Large intestine (tissue), 3 donors: ENCODE data around the gene LRRC47. TPM values are rescaled to one million over a fixed set of nuclear protein-coding genes. Genes with fewer than 3 reads are reported as not detected.
"Not testable (repeated sequence)": the region's sequence is repeated elsewhere in the genome, so short reads cannot be mapped to it uniquely, and the experiment has no call there.

ENCODE experiments used
- DNase-seq, 2 donors: peaks; one replicate each; pipeline versions ENCODE4 v3.0.0 to v3.0.0-alpha.2; 2013
- H3K27ac ChIP-seq: one replicate; pipeline ENCODE4 v1.5.1; 2013; ENCODE audit warnings: low read length
- H3K27me3 ChIP-seq: 2 replicates; pipeline ENCODE4 v1.6.1; 2013; ENCODE audit warnings: low read length; ENCODE audit not compliant: control insufficient read depth, insufficient read depth
- H3K36me3 ChIP-seq: 2 replicates; pipeline ENCODE4 v1.6.1; 2013; ENCODE audit warnings: low read length; ENCODE audit not compliant: control insufficient read depth, insufficient read depth
- H3K4me1 ChIP-seq: one replicate; pipeline ENCODE4 v1.6.1; 2013; ENCODE audit warnings: low read length; ENCODE audit not compliant: control insufficient read depth, insufficient read depth
- H3K4me3 ChIP-seq: one replicate; pipeline ENCODE4 v1.5.1; 2013; ENCODE audit warnings: low read length
- H3K9me3 ChIP-seq: one replicate; pipeline ENCODE4 v1.6.1; 2013; ENCODE audit warnings: mild to moderate bottlenecking, low read depth, low read length, moderate library complexity; ENCODE audit not compliant: control insufficient read depth
- WGBS: methylation state at CpG from one replicate; pipeline ENCODE4 v1.1.5; 2013; ENCODE audit warnings: low lambda C conversion rate; ENCODE audit not compliant: insufficient coverage; 5-methylcytosine and 5-hydroxymethylcytosine counted together
- polyA plus RNA-seq: library from polyadenylated mRNA; unstranded; fragments of 120-200 nt; gene quantifications from one replicate; pipeline ENCODE4 v1.2.1, GENCODE V29; 2013

The LRRC47 gene
- polyA plus RNA-seq, 1 donor = 47.9 TPM

DNA sequence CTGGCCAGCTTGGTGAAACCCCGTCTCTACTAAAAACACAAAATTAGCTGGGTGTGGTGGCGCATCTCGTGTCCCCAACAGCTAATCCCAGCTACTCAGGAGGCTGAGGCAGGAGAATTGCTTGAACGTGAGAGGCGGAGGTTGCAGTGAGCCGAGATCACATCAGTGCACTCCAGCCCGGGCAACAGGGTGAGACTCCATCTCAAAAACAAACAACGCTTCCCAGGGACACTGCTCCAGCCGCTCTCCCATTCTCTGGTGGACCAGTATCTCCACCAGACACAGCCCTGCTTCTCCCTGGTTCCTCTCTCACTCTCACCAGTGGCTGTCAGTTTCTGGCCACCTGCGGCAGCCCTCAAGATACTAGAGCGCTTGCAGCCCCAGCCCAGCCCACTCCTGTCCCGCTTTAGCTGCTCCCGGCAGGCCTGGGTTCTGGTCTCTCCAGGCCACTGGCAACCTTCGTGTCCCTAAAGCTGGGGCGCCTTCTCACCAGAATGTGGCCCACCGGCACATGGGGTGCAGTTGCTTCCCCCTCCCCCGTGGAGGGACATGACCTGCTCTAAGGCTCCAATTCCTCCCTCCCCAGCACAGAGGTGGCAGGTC lies 20.9 kb upstream of the LRRC47 start:
- no CpG with 5 or more reads among the region's 17 CpGs for WGBS
- DNase-seq = no peak
- Histone ChIP-seq H3K27me3 (no peaks in the 10 kb centered on the region), H3K4me3 (no peak overlapping the region), H3K4me1 (no peaks in the 10 kb centered on the region), H3K27ac (no peak overlapping the region), H3K9me3 (no peaks in the 10 kb centered on the region), H3K36me3 (peaks cover 49% of the 10 kb centered on the region)

DNA sequence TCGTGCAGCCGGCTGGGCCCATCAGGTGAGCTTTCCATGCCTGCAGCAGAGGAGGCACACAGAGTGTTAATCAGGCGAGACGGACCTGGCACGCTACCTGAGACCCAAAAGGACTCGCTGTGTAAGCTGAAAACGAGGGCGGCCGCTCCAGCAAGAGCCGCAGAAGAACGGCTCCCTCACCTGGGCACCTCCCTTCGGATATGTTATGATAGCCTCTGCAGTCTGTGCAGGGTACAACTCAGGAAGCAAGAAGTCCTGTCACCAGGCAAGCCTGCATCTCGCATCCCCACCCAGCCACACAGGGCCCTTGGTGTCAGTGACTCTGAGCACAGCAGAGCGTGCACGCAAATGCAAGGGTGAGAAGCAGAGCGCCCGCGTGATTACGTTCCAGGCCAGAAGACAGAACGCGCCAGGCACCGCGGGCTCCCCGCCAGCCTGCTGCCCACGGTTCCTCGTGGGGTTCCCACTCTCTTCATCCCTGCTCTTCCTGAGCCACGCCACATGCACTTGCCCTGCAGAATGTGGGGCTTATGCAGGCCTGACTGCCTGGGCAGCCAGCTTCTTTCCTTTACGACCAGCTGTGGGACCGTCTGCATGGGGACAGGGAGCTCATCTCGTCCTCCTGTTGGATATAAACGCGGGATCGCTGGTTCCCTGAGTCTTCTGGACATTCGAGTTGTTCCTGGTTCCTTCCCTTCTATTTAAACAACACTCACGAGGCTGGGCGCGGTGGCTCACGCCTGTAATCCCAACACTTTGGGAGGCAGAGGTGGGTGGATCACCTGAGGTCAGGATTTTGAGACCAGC lies 20.2 kb upstream of the LRRC47 start:
- peaks cover 42% of the 10 kb centered on the region for H3K36me3 ChIP-seq
- no peak overlapping the region for H3K27ac ChIP-seq
- no peaks in the 10 kb centered on the region for H3K4me1 ChIP-seq
- H3K27me3 ChIP-seq = no peaks in the 10 kb centered on the region
- H3K4me3 ChIP-seq = no peak overlapping the region
- DNase-seq = no peak
- no CpG with 5 or more reads among the region's 38 CpGs for WGBS
- no peaks in the 10 kb centered on the region for H3K9me3 ChIP-seq

DNA sequence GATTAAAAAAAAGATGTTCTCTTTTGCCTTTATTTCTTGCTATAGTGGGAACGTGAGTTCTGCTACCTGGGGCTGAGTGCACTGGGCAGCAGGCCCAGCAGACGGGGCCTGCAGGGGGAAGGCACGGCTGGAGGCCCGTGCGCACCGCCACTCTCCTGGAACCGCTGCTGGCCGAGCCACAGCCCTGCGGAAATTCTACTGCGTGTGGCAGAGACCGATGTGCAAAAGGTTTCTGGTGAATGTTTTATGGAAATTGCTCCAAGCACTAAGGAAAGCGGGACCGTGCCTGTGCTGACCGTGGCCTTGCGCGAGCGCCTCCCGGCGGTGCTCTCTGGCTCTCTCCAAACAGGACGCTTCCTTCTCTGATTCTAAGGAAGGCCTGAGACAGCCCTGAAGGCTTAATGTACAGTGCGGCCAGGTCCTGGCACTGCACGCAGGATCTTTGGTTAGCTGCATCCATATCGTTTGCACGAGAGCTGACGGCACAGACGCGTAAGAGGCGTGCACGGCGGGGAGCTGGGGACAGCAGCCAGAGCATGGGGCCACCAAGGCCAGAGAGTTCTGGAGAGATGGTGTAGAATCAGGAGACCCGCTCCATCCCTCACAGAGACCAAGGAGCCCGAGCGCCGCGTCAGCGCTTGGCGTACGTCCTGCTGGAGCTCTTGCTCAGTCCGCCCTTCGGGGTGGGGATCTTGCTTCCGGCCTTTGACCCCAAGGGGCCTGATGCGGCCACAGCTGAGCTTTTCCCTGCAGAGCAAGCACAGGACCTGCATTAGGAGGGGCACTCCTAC lies 18.7 kb upstream of the LRRC47 start:
- no peak for DNase-seq
- Histone ChIP-seq H3K4me3 (no peak overlapping the region), H3K27ac (no peak overlapping the region), H3K9me3 (no peaks in the 10 kb centered on the region), H3K27me3 (no peaks in the 10 kb centered on the region), H3K36me3 (peaks cover 27% of the 10 kb centered on the region), H3K4me1 (no peaks in the 10 kb centered on the region)
- WGBS = 86% methylated on average over 2 of the region's 42 CpGs

DNA sequence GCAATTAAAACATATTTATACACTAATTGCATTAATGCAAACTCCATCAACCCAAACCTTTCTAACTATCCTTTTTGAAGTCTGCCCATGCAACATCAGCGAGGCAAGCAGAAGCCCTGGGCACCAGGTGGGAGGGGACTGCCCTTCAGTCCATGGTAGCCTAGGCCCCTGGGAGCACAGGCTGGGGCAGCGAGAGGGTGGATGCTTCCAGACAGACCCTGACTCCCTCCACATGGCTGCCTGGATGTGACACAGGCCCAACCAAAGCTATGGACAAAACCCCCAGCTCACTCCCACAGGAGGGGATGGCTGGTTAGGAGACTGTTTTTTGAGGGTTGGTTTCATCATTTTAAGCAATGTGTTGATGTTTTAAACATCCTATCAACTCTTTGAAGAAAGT lies 17.8 kb upstream of the LRRC47 start:
- H3K27ac ChIP-seq = no peak overlapping the region
- H3K27me3 ChIP-seq = no peaks in the 10 kb centered on the region
- DNase-seq = no peak
- WGBS = no CpG with 5 or more reads among the region's 2 CpGs
- H3K9me3 ChIP-seq = no peaks in the 10 kb centered on the region
- H3K4me1 ChIP-seq = no peaks in the 10 kb centered on the region
- peaks cover 20% of the 10 kb centered on the region for H3K36me3 ChIP-seq
- H3K4me3 ChIP-seq = no peak overlapping the region

DNA sequence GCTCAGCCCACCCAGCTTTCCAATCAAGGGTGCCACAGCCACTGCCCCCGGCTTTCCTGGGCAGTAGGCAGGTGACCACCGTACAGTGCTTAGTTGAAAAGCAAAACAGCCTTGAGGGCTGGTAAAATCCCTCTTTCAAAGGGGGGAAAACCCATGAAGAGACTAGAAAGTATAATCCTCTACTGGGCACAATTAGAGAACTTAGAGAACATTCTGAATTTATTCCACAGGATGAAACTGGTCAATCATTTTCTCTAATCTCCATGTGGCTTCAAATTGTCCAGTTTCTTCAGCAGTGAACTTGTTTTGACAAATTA lies 15.3 kb upstream of the LRRC47 start:
- no peak for DNase-seq
- H3K4me3 ChIP-seq = no peak overlapping the region
- H3K4me1 ChIP-seq = no peaks in the 10 kb centered on the region
- no peaks in the 10 kb centered on the region for H3K9me3 ChIP-seq
- no peaks in the 10 kb centered on the region for H3K27me3 ChIP-seq
- 60% methylated on average over 1 of the region's 2 CpGs for whole genome bisulfite sequencing
- peaks cover 15% of the 10 kb centered on the region for H3K36me3 ChIP-seq
- no peak overlapping the region for H3K27ac ChIP-seq

DNA sequence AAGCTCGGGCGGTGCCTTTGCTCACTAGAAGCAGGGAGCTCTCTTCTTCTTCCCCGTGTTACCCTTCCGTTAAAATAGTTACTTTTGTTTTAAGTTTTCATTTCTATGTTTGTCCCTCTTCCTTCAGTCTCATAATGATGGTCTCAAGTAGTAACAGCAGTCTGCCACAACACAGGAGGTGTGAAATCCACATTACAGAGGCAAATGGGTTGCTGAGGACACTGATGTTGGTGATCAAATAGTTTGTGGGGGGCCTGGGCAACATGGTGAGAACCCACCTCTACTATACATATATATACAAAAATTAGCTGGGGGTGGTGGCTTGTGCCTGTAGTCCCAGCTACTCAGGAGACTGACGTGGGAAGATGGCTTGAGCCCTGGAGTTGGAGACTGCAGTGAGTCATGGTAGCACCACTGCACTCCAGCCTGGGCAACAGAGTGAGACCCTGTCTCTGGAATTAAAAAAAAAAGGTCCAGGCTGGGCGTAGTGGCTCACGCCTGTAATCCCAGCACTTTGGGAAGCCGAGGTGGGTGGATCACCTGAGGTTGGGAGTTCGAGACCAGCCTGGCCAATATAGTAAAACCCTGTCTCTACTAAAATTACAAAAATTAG lies 14.0 kb upstream of the LRRC47 start:
- 80% methylated on average over 1 of the region's 9 CpGs for WGBS

DNA sequence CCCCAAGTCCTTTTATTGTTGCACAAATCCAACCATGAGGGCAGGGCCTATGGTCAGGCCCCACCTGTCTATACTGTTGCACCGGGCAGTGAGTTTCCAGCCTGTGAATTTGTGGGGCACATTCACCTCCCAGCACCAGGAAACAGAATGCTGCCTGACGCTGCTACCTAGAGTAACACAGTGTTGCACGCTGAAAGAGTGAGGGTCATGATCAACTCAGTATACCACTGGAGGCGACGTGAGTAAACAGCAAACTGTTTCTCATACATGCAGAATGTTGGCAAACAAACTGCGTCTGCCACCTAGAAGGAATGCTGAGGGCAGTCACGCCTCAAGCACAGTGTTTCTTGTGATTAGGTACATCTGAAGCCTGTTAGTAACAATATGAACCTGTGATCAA lies 13.4 kb upstream of the LRRC47 start:
- Histone ChIP-seq H3K4me1 (no peaks in the 10 kb centered on the region), H3K36me3 (peaks cover 7% of the 10 kb centered on the region)
- no peak for DNase-seq

More for the DNA sequence above, 14.0 kb upstream of the LRRC47 start:
- H3K9me3 ChIP-seq, H3K4me1 ChIP-seq, H3K27me3 ChIP-seq, DNase-seq, H3K27ac ChIP-seq, H3K4me3 ChIP-seq: not testable (repeated sequence)
- peaks cover 12% of the 10 kb centered on the region for H3K36me3 ChIP-seq

DNA sequence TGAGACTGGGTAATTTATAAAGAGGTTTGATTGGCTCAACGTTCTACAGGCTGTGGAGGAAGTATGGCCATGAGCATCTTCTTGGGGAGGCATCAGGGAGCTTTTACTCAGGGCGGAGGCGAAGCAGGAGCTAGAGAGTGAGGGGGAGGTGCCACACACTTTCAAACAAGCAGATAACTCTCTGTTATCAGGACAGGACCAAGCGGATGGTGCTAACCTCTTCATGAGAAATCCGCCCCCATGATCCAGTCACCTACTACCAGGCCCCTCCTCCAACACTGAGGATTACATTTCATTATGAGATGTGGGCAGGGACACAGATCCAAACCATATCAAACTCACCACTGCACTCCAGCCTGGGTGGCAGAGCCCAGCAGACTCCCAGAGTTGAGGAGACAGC lies 11.5 kb upstream of the LRRC47 start:
- Histone ChIP-seq H3K4me3 (no peak overlapping the region), H3K36me3 (no peaks in the 10 kb centered on the region), H3K27me3 (peaks cover 4% of the 10 kb centered on the region), H3K4me1 (no peaks in the 10 kb centered on the region), H3K27ac (no peak overlapping the region), H3K9me3 (peaks cover 2% of the 10 kb centered on the region)
- no peak for DNase-seq
- no CpG with 5 or more reads among the region's 5 CpGs for WGBS

More for the DNA sequence above, 13.4 kb upstream of the LRRC47 start:
- no peak overlapping the region for H3K4me3 ChIP-seq
- no peaks in the 10 kb centered on the region for H3K27me3 ChIP-seq
- H3K27ac ChIP-seq = no peak overlapping the region
- no CpG with 5 or more reads among the region's 7 CpGs for WGBS
- H3K9me3 ChIP-seq = peaks cover 2% of the 10 kb centered on the region

DNA sequence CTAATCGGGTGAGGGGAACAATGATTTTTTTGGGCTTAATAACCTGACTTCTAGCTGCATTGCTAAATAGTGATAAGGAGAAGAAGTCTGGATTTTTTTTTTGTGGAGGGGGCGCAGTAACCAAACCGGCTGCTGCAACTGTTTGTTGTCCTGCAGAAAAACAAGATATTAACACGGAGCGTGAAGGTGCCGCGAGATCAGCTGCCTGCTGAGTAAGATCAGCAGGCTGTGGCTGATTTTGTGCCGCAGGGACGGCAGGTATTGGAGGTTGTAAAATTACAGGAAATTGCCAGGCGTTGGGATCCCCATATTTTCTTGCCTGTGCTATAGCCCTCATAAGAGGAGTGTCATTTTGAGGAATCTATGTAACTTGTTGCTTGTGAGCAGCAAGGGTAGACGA lies 8.7 kb upstream of the LRRC47 start:
- Histone ChIP-seq H3K4me3 (no peak overlapping the region), H3K4me1 (no peaks in the 10 kb centered on the region), H3K27ac (no peak overlapping the region), H3K27me3 (peaks cover 6% of the 10 kb centered on the region), H3K9me3 (peaks cover 2% of the 10 kb centered on the region), H3K36me3 (no peaks in the 10 kb centered on the region)
- no peak for DNase-seq
- 97% methylated on average over 6 of the region's 11 CpGs for WGBS

DNA sequence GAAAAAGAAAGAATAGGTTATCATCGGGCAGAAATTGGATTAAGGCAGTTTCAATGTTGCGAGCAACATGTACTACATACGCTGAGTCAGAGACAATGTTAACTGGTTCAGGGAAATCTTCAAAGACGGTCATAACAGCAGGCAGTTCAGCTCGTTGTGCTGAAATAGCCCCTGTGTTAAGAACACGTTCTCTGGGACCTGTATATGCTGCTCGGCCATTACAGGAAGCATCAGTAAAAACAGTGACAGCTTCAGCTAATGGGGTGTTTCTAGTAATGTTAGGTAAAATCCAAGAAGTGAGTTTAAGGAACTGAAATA lies 8.3 kb upstream of the LRRC47 start:
- H3K36me3 ChIP-seq, H3K27me3 ChIP-seq, DNase-seq, H3K4me3 ChIP-seq, H3K4me1 ChIP-seq, H3K27ac ChIP-seq, H3K9me3 ChIP-seq: not testable (repeated sequence)
- WGBS = no CpG with 5 or more reads among the region's 7 CpGs
